GM23338 (cell line): ENCODE data around the gene CFAP44. TPM values are rescaled to one million over a fixed set of nuclear protein-coding genes. Genes with fewer than 3 reads are reported as not detected.

Experiments used
- ATAC-seq: fragments of 200-7000 bp; cut with Tn5 transposase; 3 replicates; pipeline ENCODE4 v1.9.1; 2020
- DNase-seq: peaks from one replicate; pipeline ENCODE4 v3.0.0-alpha.2; 2015; ENCODE audit warnings: low spot score
- H2AFZ ChIP-seq: fragments of 200-600 bp; sonication (generic); 2 replicates; pipeline ENCODE4 v1.8.0; 2016; ENCODE audit warnings: antibody characterized with exemption, mild to moderate bottlenecking, moderate library complexity
- H3F3A ChIP-seq: fragments of 200-600 bp; sonication (generic); replicated peaks from 2 replicates; pipeline ENCODE4 v1.8.0; 2017; ENCODE audit warnings: antibody characterized with exemption, mixed run types, low read depth
- H3K27ac ChIP-seq: fragments of 200-600 bp; sonication (generic); 2 replicates; pipeline ENCODE4 v1.6.1; 2016; ENCODE audit warnings: low read depth
- H3K27me3 ChIP-seq: fragments of 200-600 bp; sonication (generic); 2 replicates; pipeline ENCODE4 v1.8.0; 2016; ENCODE audit warnings: mild to moderate bottlenecking, mixed run types, moderate library complexity; ENCODE audit not compliant: insufficient read depth
- H3K36me3 ChIP-seq: fragments of 200-600 bp; sonication (generic); 2 replicates; pipeline ENCODE4 v1.8.0; 2016; ENCODE audit warnings: mild to moderate bottlenecking; ENCODE audit not compliant: insufficient read depth
- H3K4me1 ChIP-seq: fragments of 200-600 bp; sonication (generic); 2 replicates; pipeline ENCODE4 v1.8.0; 2016; ENCODE audit warnings: mild to moderate bottlenecking, moderate library complexity; ENCODE audit not compliant: insufficient read depth
- H3K4me2 ChIP-seq: fragments of 200-600 bp; sonication (generic); 2 replicates; pipeline ENCODE4 v1.7.1; 2017; ENCODE audit warnings: mixed run types
- H3K4me3 ChIP-seq: fragments of 200-600 bp; sonication (generic); 2 replicates; pipeline ENCODE4 v1.6.1; 2016; ENCODE audit warnings: mixed run types
- H3K79me2 ChIP-seq: fragments of 200-600 bp; sonication (generic); replicated peaks from 2 replicates; pipeline ENCODE4 v1.8.0; 2017; ENCODE audit warnings: mild to moderate bottlenecking; ENCODE audit not compliant: insufficient read depth
- H3K9me2 ChIP-seq: fragments of 200-600 bp; sonication (generic); 2 replicates; pipeline ENCODE4 v1.8.0; 2017; ENCODE audit not compliant: insufficient read depth
- H4K20me1 ChIP-seq: fragments of 200-600 bp; sonication (generic); replicated peaks from 2 replicates; pipeline ENCODE4 v1.8.0; 2017; ENCODE audit warnings: mild to moderate bottlenecking; ENCODE audit not compliant: insufficient read depth
- H3K27ac Mint-ChIP-seq: 2 replicates; pipeline ENCODE4 v1.8.0; 2020; ENCODE audit warnings: inconsistent platforms, mild to moderate bottlenecking, moderate library complexity, mixed read lengths
- H3K27me3 Mint-ChIP-seq: 3 replicates; pipeline ENCODE4 v1.8.0; 2022; ENCODE audit warnings: low read depth, mild to moderate bottlenecking, moderate library complexity, mixed read lengths, inconsistent platforms; ENCODE audit not compliant: insufficient read depth, poor library complexity
- H3K36me3 Mint-ChIP-seq: 3 replicates; pipeline ENCODE4 v1.8.0; 2021; ENCODE audit warnings: low read depth, mild to moderate bottlenecking, inconsistent platforms, moderate library complexity, mixed read lengths
- H3K4me1 Mint-ChIP-seq: 3 replicates; pipeline ENCODE4 v1.8.0; 2020; ENCODE audit warnings: mild to moderate bottlenecking, inconsistent platforms, mixed read lengths
- H3K4me3 Mint-ChIP-seq: 3 replicates; pipeline ENCODE4 v1.8.0; 2021; ENCODE audit warnings: moderate library complexity, mild to moderate bottlenecking, inconsistent platforms, mixed read lengths
- H3K9me3 Mint-ChIP-seq: 3 replicates; pipeline ENCODE4 v1.8.0; 2020; ENCODE audit warnings: moderate library complexity, mild to moderate bottlenecking, inconsistent platforms, mixed read lengths
- JUNB ChIP-seq: IDR thresholded peaks from one replicate; pipeline ENCODE4 v1.6.1; 2016; ENCODE audit warnings: antibody characterized with exemption; ENCODE audit not compliant: unreplicated experiment
- POLR2AphosphoS5 ChIP-seq: IDR thresholded peaks from 2 replicates; pipeline ENCODE4 v1.6.1; 2016; ENCODE audit warnings: antibody characterized with exemption, low read depth
- REST ChIP-seq: IDR thresholded peaks from one replicate; pipeline ENCODE4 v1.6.1; 2018; ENCODE audit warnings: antibody characterized with exemption; ENCODE audit not compliant: unreplicated experiment
- STAT1 ChIP-seq: IDR thresholded peaks from one replicate; pipeline ENCODE4 v1.6.1; 2016; ENCODE audit warnings: antibody characterized with exemption; ENCODE audit not compliant: unreplicated experiment
- polyA plus RNA-seq: library from polyadenylated mRNA; unstranded; fragments of >200 nt; fragmentation: Nextera tagmentation; extraction: Ambion mirVana; gene quantifications from 2 replicates; pipeline ENCODE4 v1.2.1, GENCODE V29; 2016
- total RNA-seq: library from RNA; depleted of rRNA; stranded (reverse); fragments of >200 nt; shearing (Covaris generic); gene quantifications from 2 replicates; pipeline ENCODE4 v1.2.3, GENCODE V29; 2014
- TF ChIP-seq, protein P1 (sequence below): fragments of 250-450 bp; sonication (Bioruptor Pico); IDR thresholded peaks from 2 replicates; pipeline ENCODE4 v1.5.0; 2020; ENCODE audit warnings: mild to moderate bottlenecking, moderate library complexity

The CFAP44 gene
- total and polyA plus RNA-seq, 2 experiments from 2014 or later: 0.39 to 0.73 TPM

DNA sequence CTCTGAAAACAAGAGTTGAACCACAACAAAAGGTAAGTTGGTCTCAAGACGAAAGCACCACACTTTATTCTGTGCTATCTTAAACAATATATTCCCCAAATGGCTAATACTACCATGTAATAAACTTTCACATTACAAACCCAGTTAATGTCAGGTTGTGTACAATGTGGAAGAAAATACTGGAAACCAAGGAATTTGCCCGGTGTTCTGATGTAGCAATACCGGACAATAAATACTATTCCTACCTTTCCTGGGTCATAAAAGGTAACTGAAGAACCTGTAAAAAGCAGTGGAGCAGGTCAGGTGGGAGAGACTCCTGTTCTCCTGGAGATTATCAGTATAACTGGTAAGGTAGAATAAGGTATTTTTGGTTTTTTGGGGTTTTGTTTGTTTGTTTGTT is 3.9 kb downstream of the CFAP44 start:
- Histone ChIP-seq H3K27me3 (no peaks in the 10 kb centered on the region), H3K4me2 (no peak overlapping the region), H3K79me2 (no peaks in the 10 kb centered on the region), H2AFZ (no peak overlapping the region), H3K4me1 (no peaks in the 10 kb centered on the region; the same call in 1 of the 2 replicates), H3K36me3 (no peaks in the 10 kb centered on the region), H3K27ac (no peak overlapping the region), H3K4me3 (no peak overlapping the region), H4K20me1 (no peaks in the 10 kb centered on the region), H3K9me2 (no peaks in the 10 kb centered on the region), H3F3A (no peaks in the 10 kb centered on the region)
- H3K27me3 Mint-ChIP-seq: peaks cover 2% of the 10 kb centered on the region
- no peaks in the 10 kb centered on the region for H3K9me3 Mint-ChIP-seq
- DNase-seq (no peak), ATAC-seq (no peak)
- no peak overlapping the region for H3K27ac Mint-ChIP-seq
- no peaks in the 10 kb centered on the region for H3K4me1 Mint-ChIP-seq
- no peak for TF ChIP-seq POLR2AphosphoS5
- TF ChIP-seq, protein P1, sequence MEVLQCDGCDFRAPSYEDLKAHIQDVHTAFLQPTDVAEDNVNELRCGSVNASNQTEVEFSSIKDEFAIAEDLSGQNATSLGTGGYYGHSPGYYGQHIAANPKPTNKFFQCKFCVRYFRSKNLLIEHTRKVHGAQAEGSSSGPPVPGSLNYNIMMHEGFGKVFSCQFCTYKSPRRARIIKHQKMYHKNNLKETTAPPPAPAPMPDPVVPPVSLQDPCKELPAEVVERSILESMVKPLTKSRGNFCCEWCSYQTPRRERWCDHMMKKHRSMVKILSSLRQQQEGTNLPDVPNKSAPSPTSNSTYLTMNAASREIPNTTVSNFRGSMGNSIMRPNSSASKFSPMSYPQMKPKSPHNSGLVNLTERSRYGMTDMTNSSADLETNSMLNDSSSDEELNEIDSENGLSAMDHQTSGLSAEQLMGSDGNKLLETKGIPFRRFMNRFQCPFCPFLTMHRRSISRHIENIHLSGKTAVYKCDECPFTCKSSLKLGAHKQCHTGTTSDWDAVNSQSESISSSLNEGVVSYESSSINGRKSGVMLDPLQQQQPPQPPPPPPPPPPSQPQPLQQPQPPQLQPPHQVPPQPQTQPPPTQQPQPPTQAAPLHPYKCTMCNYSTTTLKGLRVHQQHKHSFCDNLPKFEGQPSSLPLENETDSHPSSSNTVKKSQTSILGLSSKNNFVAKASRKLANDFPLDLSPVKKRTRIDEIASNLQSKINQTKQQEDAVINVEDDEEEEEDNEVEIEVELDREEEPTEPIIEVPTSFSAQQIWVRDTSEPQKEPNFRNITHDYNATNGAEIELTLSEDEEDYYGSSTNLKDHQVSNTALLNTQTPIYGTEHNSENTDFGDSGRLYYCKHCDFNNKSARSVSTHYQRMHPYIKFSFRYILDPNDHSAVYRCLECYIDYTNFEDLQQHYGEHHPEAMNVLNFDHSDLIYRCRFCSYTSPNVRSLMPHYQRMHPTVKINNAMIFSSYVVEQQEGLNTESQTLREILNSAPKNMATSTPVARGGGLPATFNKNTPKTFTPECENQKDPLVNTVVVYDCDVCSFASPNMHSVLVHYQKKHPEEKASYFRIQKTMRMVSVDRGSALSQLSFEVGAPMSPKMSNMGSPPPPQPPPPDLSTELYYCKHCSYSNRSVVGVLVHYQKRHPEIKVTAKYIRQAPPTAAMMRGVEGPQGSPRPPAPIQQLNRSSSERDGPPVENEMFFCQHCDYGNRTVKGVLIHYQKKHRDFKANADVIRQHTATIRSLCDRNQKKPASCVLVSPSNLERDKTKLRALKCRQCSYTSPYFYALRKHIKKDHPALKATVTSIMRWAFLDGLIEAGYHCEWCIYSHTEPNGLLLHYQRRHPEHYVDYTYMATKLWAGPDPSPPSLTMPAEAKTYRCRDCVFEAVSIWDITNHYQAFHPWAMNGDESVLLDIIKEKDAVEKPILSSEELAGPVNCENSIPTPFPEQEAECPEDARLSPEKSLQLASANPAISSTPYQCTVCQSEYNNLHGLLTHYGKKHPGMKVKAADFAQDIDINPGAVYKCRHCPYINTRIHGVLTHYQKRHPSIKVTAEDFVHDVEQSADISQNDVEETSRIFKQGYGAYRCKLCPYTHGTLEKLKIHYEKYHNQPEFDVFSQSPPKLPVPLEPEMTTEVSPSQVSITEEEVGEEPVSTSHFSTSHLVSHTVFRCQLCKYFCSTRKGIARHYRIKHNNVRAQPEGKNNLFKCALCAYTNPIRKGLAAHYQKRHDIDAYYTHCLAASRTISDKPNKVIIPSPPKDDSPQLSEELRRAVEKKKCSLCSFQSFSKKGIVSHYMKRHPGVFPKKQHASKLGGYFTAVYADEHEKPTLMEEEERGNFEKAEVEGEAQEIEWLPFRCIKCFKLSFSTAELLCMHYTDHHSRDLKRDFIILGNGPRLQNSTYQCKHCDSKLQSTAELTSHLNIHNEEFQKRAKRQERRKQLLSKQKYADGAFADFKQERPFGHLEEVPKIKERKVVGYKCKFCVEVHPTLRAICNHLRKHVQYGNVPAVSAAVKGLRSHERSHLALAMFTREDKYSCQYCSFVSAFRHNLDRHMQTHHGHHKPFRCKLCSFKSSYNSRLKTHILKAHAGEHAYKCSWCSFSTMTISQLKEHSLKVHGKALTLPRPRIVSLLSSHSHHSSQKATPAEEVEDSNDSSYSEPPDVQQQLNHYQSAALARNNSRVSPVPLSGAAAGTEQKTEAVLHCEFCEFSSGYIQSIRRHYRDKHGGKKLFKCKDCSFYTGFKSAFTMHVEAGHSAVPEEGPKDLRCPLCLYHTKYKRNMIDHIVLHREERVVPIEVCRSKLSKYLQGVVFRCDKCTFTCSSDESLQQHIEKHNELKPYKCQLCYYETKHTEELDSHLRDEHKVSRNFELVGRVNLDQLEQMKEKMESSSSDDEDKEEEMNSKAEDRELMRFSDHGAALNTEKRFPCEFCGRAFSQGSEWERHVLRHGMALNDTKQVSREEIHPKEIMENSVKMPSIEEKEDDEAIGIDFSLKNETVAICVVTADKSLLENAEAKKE: no peak
- no peak for TF ChIP-seq REST
- no peak for TF ChIP-seq JUNB
- no peak for TF ChIP-seq STAT1
- H3K36me3 Mint-ChIP-seq: no peaks in the 10 kb centered on the region
- H3K4me3 Mint-ChIP-seq: no peak overlapping the region
